HG03432 (cell line): ENCODE results near the gene GMDS.
"Not testable (repeated sequence)": the region's sequence is repeated elsewhere in the genome, so short reads cannot be mapped to it uniquely, and the experiment has no call there.

Experiments
- ATAC-seq: cut with Tn5 transposase; IDR thresholded peaks from one replicate; pipeline ENCODE4 v1.9.1; 2021; ENCODE audit warnings: mild to moderate bottlenecking, moderate library complexity; ENCODE audit not compliant: unreplicated experiment

Gene GMDS

GRCh38 chr6:1848752-1849151 lies 396.7 kb downstream of the GMDS start:
- no peak for ATAC-seq

- ATAC-seq = no peak
Observed at GRCh38 chr6:1846611-1847010, 398.8 kb downstream of the GMDS start.

- not testable (repeated sequence) for ATAC-seq
Observed at GRCh38 chr6:1845543-1845942, 399.9 kb downstream of the GMDS start.

- no peak for ATAC-seq
Observed at GRCh38 chr6:1842334-1842733, 403.1 kb downstream of the GMDS start.

GRCh38 chr6:1841136-1841535 lies 404.3 kb downstream of the GMDS start:
- no peak for ATAC-seq

- no peak for ATAC-seq
Observed at GRCh38 chr6:1840491-1841121, 404.8 kb downstream of the GMDS start.

- ATAC-seq = no peak
Observed at GRCh38 chr6:1839361-1839760, 406.0 kb downstream of the GMDS start.

- no peak for ATAC-seq
Observed at GRCh38 chr6:1838604-1839213, 406.7 kb downstream of the GMDS start.

GRCh38 chr6:1837826-1838225 lies 407.6 kb downstream of the GMDS start:
- ATAC-seq = no peak

- ATAC-seq = no peak
Observed at GRCh38 chr6:1836690-1837089, 408.7 kb downstream of the GMDS start.

- ATAC-seq = no peak
Observed at GRCh38 chr6:1834646-1835516, 410.5 kb downstream of the GMDS start.

- ATAC-seq = no peak
Observed at GRCh38 chr6:1834207-1834606, 411.2 kb downstream of the GMDS start.

GRCh38 chr6:1832844-1833787 lies 412.3 kb downstream of the GMDS start:
- ATAC-seq = no peak

GRCh38 chr6:1832358-1832757 lies 413.0 kb downstream of the GMDS start:
- no peak for ATAC-seq

GRCh38 chr6:1827984-1828793 lies 417.2 kb downstream of the GMDS start:
- ATAC-seq = no peak

- ATAC-seq = no peak
Observed at GRCh38 chr6:1825926-1826325, 419.5 kb downstream of the GMDS start.

- no peak for ATAC-seq
Observed at GRCh38 chr6:1825277-1825676, 420.1 kb downstream of the GMDS start.

GRCh38 chr6:1821513-1822183 lies 423.8 kb downstream of the GMDS start:
- ATAC-seq = no peak

- ATAC-seq = no peak
Observed at GRCh38 chr6:1821164-1821512, 424.3 kb downstream of the GMDS start.

GRCh38 chr6:1820714-1821113 lies 424.7 kb downstream of the GMDS start:
- ATAC-seq = no peak
